HG03045 (cell line): ENCODE data around the gene MACROD2.
"Not testable (repeated sequence)": the region's sequence is repeated elsewhere in the genome, so short reads cannot be mapped to it uniquely, and the experiment has no call there.

Source experiments
- ATAC-seq: cut with Tn5 transposase; IDR thresholded peaks from one replicate; pipeline ENCODE4 v1.9.1; 2021; ENCODE audit warnings: mild to moderate bottlenecking, moderate library complexity; ENCODE audit not compliant: unreplicated experiment

The MACROD2 gene

GRCh38 chr20:13995086-13995665, at the start of gene MACROD2:
Gene MACROD2 (plus strand): TSS chr20:13995516.
- no peak for ATAC-seq

GRCh38 chr20:13947719-13948118, 47.6 kb upstream of the MACROD2 start:
- ATAC-seq, result no peak

- ATAC-seq, result no peak
These were observed 42.1 kb upstream of the MACROD2 start for GRCh38 chr20:13953227-13953626.

- no peak for ATAC-seq
These were observed 35.2 kb upstream of the MACROD2 start for GRCh38 chr20:13960119-13960518.

- no peak for ATAC-seq
These were observed 34.8 kb upstream of the MACROD2 start for GRCh38 chr20:13960525-13960924.

GRCh38 chr20:13984211-13984610, 11.1 kb upstream of the MACROD2 start:
- no peak for ATAC-seq

GRCh38 chr20:13990465-13990864, 4.9 kb upstream of the MACROD2 start, which contains the start of gene SEL1L2:
Gene SEL1L2 (minus strand): TSS chr20:13990614. CDS start chr20:13990534, 80 bp downstream.
- ATAC-seq, result no peak

GRCh38 chr20:13991311-13991710, 4.0 kb upstream of the MACROD2 start:
- no peak for ATAC-seq

GRCh38 chr20:13991955-13992354, 3.4 kb upstream of the MACROD2 start:
- not testable (repeated sequence) for ATAC-seq

- ATAC-seq, result no peak
These were observed 525 bp downstream of the MACROD2 start for GRCh38 chr20:13995841-13996240.

GRCh38 chr20:13996265-13996664, 949 bp downstream of the MACROD2 start:
- no peak for ATAC-seq

- ATAC-seq, result no peak
These were observed 5.6 kb downstream of the MACROD2 start for GRCh38 chr20:14000917-14001316.

- no peak for ATAC-seq
These were observed 10.7 kb downstream of the MACROD2 start for GRCh38 chr20:14005996-14006395.

- no peak for ATAC-seq
These were observed 13.9 kb downstream of the MACROD2 start for GRCh38 chr20:14009208-14009607.

GRCh38 chr20:14012671-14013070, 17.4 kb downstream of the MACROD2 start:
- no peak for ATAC-seq

- no peak for ATAC-seq
These were observed 35.7 kb downstream of the MACROD2 start for GRCh38 chr20:14030991-14031390.

- ATAC-seq, result no peak
These were observed 38.0 kb downstream of the MACROD2 start for GRCh38 chr20:14033310-14033709.

- ATAC-seq, result no peak
These were observed 41.3 kb downstream of the MACROD2 start for GRCh38 chr20:14036567-14036966.

GRCh38 chr20:14044712-14045276, 49.5 kb downstream of the MACROD2 start:
- ATAC-seq, result not testable (repeated sequence)

GRCh38 chr20:14046534-14046933, 51.2 kb downstream of the MACROD2 start:
- no peak for ATAC-seq

GRCh38 chr20:14049111-14049510, 53.8 kb downstream of the MACROD2 start:
- peak; percentile 68 for ATAC-seq

- ATAC-seq, result no peak
These were observed 56.1 kb downstream of the MACROD2 start for GRCh38 chr20:14051454-14051853.
